HUES64 (cell line): ENCODE data around the gene DMBT1.

Source experiments
- H3K27ac ChIP-seq: 2 replicates; pipeline ENCODE4 v1.7.0; 2013; ENCODE audit warnings: low read depth, low read length, inconsistent platforms
- H3K27me3 ChIP-seq: 2 replicates; pipeline ENCODE4 v1.6.1; 2013; ENCODE audit warnings: mild to moderate bottlenecking, low read length; ENCODE audit not compliant: insufficient read depth
- H3K36me3 ChIP-seq: 2 replicates; pipeline ENCODE4 v1.6.1; 2013; ENCODE audit warnings: mild to moderate bottlenecking, low read length; ENCODE audit not compliant: insufficient read depth
- H3K4me1 ChIP-seq: 2 replicates; pipeline ENCODE4 v1.6.1; 2013; ENCODE audit warnings: mild to moderate bottlenecking, low read length, moderate library complexity; ENCODE audit not compliant: insufficient read depth
- H3K4me3 ChIP-seq: 2 replicates; pipeline ENCODE4 v1.5.1; 2013; ENCODE audit warnings: mild to moderate bottlenecking, low read length, moderate library complexity
- H3K9ac ChIP-seq: 2 replicates; pipeline ENCODE4 v1.6.1; 2013; ENCODE audit warnings: mild to moderate bottlenecking, low read depth, low read length
- H3K9me3 ChIP-seq: 2 replicates; pipeline ENCODE4 v1.6.1; 2013; ENCODE audit warnings: low read depth, low read length; ENCODE audit not compliant: insufficient read depth
- WGBS: fragments of 150-250, 120-280 bp; methylation state at CpG from one replicate; pipeline ENCODE4 v1.1.7; 2013; ENCODE audit warnings: missing lambda C conversion rate; 5-methylcytosine and 5-hydroxymethylcytosine counted together

The DMBT1 gene

GRCh38 chr10:122549636-122550035, 10.9 kb upstream of the DMBT1 start:
- H3K4me3 ChIP-seq = no peak overlapping the region
- no peaks in the 10 kb centered on the region for H3K27me3 ChIP-seq
- no peaks in the 10 kb centered on the region for H3K36me3 ChIP-seq
- 92% methylated on average over 2 of the region's 2 CpGs for WGBS
- no peaks in the 10 kb centered on the region for H3K9me3 ChIP-seq
- H3K27ac ChIP-seq = no peak overlapping the region
- H3K9ac ChIP-seq = no peak overlapping the region
- H3K4me1 ChIP-seq = no peaks in the 10 kb centered on the region

- no peak overlapping the region for H3K27ac ChIP-seq
- 97% methylated on average over 9 of the region's 9 CpGs for WGBS
- no peaks in the 10 kb centered on the region for H3K4me1 ChIP-seq
- H3K9me3 ChIP-seq = no peaks in the 10 kb centered on the region
- no peak overlapping the region for H3K9ac ChIP-seq
- no peaks in the 10 kb centered on the region for H3K36me3 ChIP-seq
- H3K4me3 ChIP-seq = no peak overlapping the region
- H3K27me3 ChIP-seq = no peaks in the 10 kb centered on the region
These were observed 10.1 kb upstream of the DMBT1 start for GRCh38 chr10:122550427-122550826.

- H3K27ac ChIP-seq = no peak overlapping the region
- H3K4me3 ChIP-seq = no peak overlapping the region
- H3K27me3 ChIP-seq = no peaks in the 10 kb centered on the region
- no peaks in the 10 kb centered on the region for H3K36me3 ChIP-seq
- no peaks in the 10 kb centered on the region for H3K4me1 ChIP-seq
- H3K9ac ChIP-seq = no peak overlapping the region
- 96% methylated on average over 3 of the region's 3 CpGs for WGBS
- H3K9me3 ChIP-seq = no peaks in the 10 kb centered on the region
These were observed 9.6 kb upstream of the DMBT1 start for GRCh38 chr10:122550983-122551382.

- H3K27me3 ChIP-seq = no peaks in the 10 kb centered on the region
- no peaks in the 10 kb centered on the region for H3K9me3 ChIP-seq
- H3K9ac ChIP-seq = no peak overlapping the region
- H3K4me1 ChIP-seq = no peaks in the 10 kb centered on the region
- WGBS = 76% methylated on average over 9 of the region's 9 CpGs
- no peak overlapping the region for H3K4me3 ChIP-seq
- no peaks in the 10 kb centered on the region for H3K36me3 ChIP-seq
- no peak overlapping the region for H3K27ac ChIP-seq
These were observed 9.1 kb upstream of the DMBT1 start for GRCh38 chr10:122551450-122551849.

GRCh38 chr10:122553341-122553740, 7.2 kb upstream of the DMBT1 start:
- no peaks in the 10 kb centered on the region for H3K36me3 ChIP-seq
- no peak overlapping the region for H3K4me3 ChIP-seq
- no peak overlapping the region for H3K27ac ChIP-seq
- 92% methylated on average over 6 of the region's 6 CpGs for WGBS
- no peak overlapping the region for H3K9ac ChIP-seq
- H3K27me3 ChIP-seq = no peaks in the 10 kb centered on the region
- H3K9me3 ChIP-seq = no peaks in the 10 kb centered on the region
- H3K4me1 ChIP-seq = peaks cover 7% of the 10 kb centered on the region; the same call in 1 of the 2 replicates

GRCh38 chr10:122554131-122555036, 6.2 kb upstream of the DMBT1 start:
- WGBS = 98% methylated on average over 6 of the region's 6 CpGs
- Histone ChIP-seq H3K9ac (no peak overlapping the region), H3K36me3 (no peaks in the 10 kb centered on the region), H3K4me3 (no peak overlapping the region), H3K9me3 (no peaks in the 10 kb centered on the region), H3K4me1 (peaks cover 7% of the 10 kb centered on the region; the same call in 1 of the 2 replicates), H3K27me3 (no peaks in the 10 kb centered on the region), H3K27ac (no peak overlapping the region)

- no peak overlapping the region for H3K27ac ChIP-seq
- H3K9me3 ChIP-seq = no peaks in the 10 kb centered on the region
- peaks cover 7% of the 10 kb centered on the region; the same call in 1 of the 2 replicates for H3K4me1 ChIP-seq
- H3K36me3 ChIP-seq = no peaks in the 10 kb centered on the region
- WGBS = 95% methylated on average over 3 of the region's 3 CpGs
- H3K4me3 ChIP-seq = no peak overlapping the region
- H3K9ac ChIP-seq = no peak overlapping the region
- H3K27me3 ChIP-seq = no peaks in the 10 kb centered on the region
These were observed 5.1 kb upstream of the DMBT1 start for GRCh38 chr10:122555442-122555841.

- Histone ChIP-seq H3K9me3 (no peaks in the 10 kb centered on the region), H3K4me1 (peaks cover 7% of the 10 kb centered on the region; the same call in 1 of the 2 replicates), H3K9ac (no peak overlapping the region), H3K36me3 (no peaks in the 10 kb centered on the region), H3K4me3 (no peak overlapping the region), H3K27ac (no peak overlapping the region), H3K27me3 (no peaks in the 10 kb centered on the region)
- WGBS = 66% methylated on average over 9 of the region's 9 CpGs
These were observed 3.0 kb upstream of the DMBT1 start for GRCh38 chr10:122557516-122557915.

- H3K27me3 ChIP-seq = no peaks in the 10 kb centered on the region
- no peak overlapping the region for H3K9ac ChIP-seq
- no peaks in the 10 kb centered on the region for H3K36me3 ChIP-seq
- no peak overlapping the region for H3K4me3 ChIP-seq
- peaks cover 7% of the 10 kb centered on the region; the same call in 1 of the 2 replicates for H3K4me1 ChIP-seq
- WGBS = 96% methylated on average over 5 of the region's 5 CpGs
- H3K9me3 ChIP-seq = no peaks in the 10 kb centered on the region
- H3K27ac ChIP-seq = no peak overlapping the region
These were observed 2.1 kb upstream of the DMBT1 start for GRCh38 chr10:122558452-122558851.

- Histone ChIP-seq H3K27ac (no peak overlapping the region), H3K4me3 (no peak overlapping the region), H3K4me1 (peaks cover 7% of the 10 kb centered on the region; the same call in 1 of the 2 replicates), H3K36me3 (no peaks in the 10 kb centered on the region), H3K9me3 (no peaks in the 10 kb centered on the region), H3K27me3 (no peaks in the 10 kb centered on the region), H3K9ac (no peak overlapping the region)
- whole genome bisulfite sequencing = 82% methylated on average over 2 of the region's 2 CpGs
These were observed 1.3 kb upstream of the DMBT1 start for GRCh38 chr10:122559228-122559627.

GRCh38 chr10:122561212-122561611, 658 bp downstream of the DMBT1 start:
- no peaks in the 10 kb centered on the region for H3K9me3 ChIP-seq
- H3K27me3 ChIP-seq = no peaks in the 10 kb centered on the region
- H3K4me1 ChIP-seq = peaks cover 7% of the 10 kb centered on the region; the same call in 1 of the 2 replicates
- no peak overlapping the region for H3K27ac ChIP-seq
- 74% methylated on average over 6 of the region's 6 CpGs for WGBS
- no peaks in the 10 kb centered on the region for H3K36me3 ChIP-seq
- H3K9ac ChIP-seq = no peak overlapping the region
- H3K4me3 ChIP-seq = no peak overlapping the region
